HG02763 (cell line): ENCODE results near the gene UCMA.

Source experiments
- ATAC-seq: cut with Tn5 transposase; IDR thresholded peaks from one replicate; pipeline ENCODE4 v1.9.1; 2021; ENCODE audit warnings: mild to moderate bottlenecking, moderate library complexity; ENCODE audit not compliant: unreplicated experiment

Gene UCMA

GRCh38 chr10:13189961-13190360 is 44.2 kb downstream of the UCMA start:
- no peak for ATAC-seq

GRCh38 chr10:13188593-13188992 is 45.6 kb downstream of the UCMA start:
- ATAC-seq, result no peak

GRCh38 chr10:13187135-13187534 is 47.0 kb downstream of the UCMA start:
- no peak for ATAC-seq

- no peak for ATAC-seq
Observed at GRCh38 chr10:13184730-13185514, 49.3 kb downstream of the UCMA start.

GRCh38 chr10:13184276-13184675 is 49.9 kb downstream of the UCMA start:
- no peak for ATAC-seq

- ATAC-seq, result no peak
Observed at GRCh38 chr10:13183625-13184024, 50.5 kb downstream of the UCMA start.

GRCh38 chr10:13182424-13182823 is 51.8 kb downstream of the UCMA start:
- no peak for ATAC-seq

GRCh38 chr10:13180788-13181187 is 53.4 kb downstream of the UCMA start:
- ATAC-seq, result no peak

- ATAC-seq, result no peak
Observed at GRCh38 chr10:13173616-13174015, 60.6 kb downstream of the UCMA start.
